HG02678 (cell line): ENCODE results near the gene SNAP47.

Experiments used
- ATAC-seq: cut with Tn5 transposase; IDR thresholded peaks from one replicate; pipeline ENCODE4 v1.9.1; 2021; ENCODE audit warnings: mild to moderate bottlenecking, moderate library complexity; ENCODE audit not compliant: unreplicated experiment

SNAP47 gene

DNA sequence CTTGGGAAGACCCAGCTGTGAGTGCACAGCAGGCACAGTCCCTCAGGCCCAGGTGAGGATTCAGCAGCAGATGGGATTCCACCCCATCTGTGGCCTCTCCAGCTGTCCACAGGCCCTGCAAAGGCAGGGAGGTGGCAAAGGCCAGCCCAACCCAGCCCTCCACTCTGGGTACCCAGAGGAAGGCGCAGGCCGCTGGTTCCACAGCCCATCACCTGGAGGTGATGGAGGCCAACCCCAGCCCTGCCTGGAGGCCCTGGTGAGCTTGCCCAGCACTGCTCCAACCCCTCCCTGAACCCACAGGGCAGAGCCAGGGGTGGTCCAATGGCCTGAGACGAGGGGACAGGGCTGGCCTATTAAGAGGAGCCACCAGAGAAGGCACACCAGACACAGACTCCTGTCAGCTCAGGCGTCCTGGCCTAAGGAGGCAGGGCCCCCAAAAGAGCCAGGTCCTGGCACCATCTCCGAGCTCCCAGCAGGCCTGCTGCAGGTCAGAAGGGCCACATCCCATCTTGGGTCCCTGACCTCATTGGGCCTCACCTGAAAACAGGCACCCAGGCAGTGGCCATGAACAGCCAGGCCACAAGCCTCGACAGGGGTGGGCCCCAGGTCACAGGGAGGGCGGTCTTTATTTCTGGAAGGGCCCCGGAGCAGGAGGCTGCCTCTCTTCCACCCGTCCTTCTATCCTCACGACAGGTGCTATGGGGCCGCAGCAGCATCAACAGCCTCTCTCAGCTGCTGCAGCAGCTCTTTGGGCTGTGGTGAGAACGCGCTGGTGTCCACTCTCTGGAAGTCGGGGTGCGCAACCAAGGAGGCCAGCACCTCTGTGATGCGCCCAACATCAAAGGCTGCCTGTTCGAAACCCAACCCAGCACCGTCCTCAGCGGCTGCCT is 3.3 kb upstream of the SNAP47 start:
- no peak for ATAC-seq

- no peak for ATAC-seq
These were observed 2.5 kb upstream of the SNAP47 start for GRCh38 chr1:227732586-227733308.

DNA sequence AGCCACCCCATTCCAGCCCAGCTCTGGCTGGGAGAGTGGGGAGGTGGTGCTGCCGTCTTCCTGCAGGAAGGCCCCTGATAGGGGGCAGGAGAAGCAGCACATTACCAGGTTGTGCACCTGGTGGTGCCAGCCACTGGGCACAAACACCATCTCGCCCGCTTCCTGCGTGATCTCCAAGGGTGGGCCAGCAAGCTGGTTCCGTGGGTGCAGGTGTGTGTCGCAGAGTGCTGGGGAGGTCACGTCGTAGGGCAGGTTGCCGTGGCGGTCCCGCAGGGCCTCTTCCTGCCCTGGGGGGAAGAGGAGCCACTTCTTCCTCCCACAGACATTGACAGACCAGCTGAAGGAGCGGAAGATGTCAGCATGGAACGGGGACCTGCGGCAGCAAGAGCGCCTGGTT is 1.9 kb upstream of the SNAP47 start:
- no peak for ATAC-seq

- no peak for ATAC-seq
These were observed 1.3 kb upstream of the SNAP47 start for GRCh38 chr1:227733751-227734545.

DNA sequence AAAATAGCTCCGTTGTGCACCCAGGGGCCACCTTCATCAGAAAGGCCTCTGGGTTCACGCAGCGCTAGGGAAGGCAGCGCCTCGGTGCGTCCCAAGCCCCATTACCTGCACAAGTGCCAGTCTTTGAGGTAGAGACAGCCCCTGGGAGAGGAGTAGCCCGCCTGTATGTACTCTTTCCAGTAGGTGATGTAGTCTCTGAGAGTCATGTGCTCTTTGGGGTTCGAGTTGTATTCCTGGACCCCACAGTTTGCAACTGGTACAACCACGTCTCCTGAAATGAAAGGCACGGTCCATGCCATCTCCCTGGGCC is 734 bp upstream of the SNAP47 start:
- no peak for ATAC-seq

GRCh38 chr1:227735539-227736285 is 477 bp downstream of the SNAP47 start:
- no peak for ATAC-seq

DNA sequence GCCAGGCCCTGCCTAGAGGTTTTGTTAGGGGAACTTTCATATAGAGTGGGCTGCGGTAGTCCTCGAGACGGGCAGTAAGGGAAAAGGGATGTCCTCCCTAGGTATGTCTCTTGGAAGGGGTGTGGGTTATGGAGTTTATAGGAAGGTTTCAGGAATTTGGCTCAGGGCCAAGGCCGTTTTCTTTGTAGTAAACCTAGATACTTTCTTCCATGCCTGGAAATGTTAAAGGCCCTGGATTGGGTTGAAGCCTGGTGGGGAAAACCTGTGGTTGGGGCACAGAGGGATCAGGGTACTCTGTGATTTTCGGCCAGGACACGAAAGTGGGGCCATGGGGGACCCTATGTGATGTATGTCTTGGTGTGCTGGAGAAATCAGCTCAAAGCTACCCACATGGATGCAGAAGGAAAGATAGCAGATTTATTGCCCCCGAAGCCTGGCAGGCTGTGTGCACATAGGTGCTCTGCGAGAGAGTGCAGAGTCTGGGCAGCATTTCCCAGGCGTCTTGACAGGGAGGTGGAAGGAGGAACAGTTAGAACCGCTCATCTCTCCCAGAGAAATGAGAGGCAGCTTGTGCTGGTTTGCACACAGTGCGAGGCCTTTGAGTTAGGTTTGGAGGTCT is 1.7 kb downstream of the SNAP47 start:
- ATAC-seq, result no peak

DNA sequence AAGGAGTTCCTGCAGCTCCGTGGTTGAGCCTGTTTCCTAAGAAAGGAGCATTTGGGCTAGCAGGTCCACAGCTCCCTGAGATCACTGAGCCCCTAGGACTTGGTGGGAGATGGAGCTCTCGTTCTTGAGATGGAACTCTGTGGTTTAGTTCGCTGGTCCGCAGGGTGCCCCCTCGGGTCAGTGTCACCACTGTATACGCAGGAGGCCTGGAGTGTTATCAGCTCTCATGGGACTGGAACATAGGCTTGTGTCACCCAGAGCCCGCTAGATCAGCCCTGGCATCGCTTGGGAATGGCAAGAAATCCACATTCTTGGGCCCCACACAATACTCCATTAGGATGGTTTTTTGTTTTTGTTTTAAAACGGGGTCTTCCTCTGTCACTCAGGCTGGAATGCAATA is 3.6 kb downstream of the SNAP47 start:
- no peak for ATAC-seq

- no peak for ATAC-seq
These were observed 4.4 kb downstream of the SNAP47 start for GRCh38 chr1:227739636-227740035.

DNA sequence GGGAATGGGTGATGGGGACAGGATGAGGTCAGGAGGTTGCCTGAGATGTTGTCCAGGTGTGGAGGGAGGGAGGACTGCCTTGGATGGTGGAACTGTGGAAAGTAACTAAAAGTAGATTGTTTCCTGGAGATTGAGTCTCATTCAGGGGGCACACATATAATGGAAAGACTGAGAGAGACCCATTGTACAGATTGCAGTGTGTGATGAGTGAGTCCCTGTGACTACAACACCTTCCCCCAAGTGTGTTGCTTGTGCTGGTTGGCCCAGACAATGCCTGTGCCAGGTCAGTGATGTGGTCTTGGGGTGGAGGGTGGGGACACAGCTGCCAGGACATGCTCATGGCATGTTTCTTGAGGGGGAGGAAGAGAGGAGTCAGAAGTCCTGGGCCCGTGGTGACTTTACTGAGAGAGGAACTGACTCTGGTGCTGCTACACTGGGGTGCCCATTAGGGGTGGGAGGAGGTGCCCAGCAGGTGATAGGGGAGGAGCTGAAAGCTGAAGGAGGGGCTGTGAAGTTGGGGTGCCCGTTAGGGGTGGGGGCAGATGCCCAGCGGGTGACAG is 5.2 kb downstream of the SNAP47 start:
- ATAC-seq, result no peak

GRCh38 chr1:227741166-227741870 is 6.1 kb downstream of the SNAP47 start:
- no peak for ATAC-seq

GRCh38 chr1:227742738-227743715 is 7.8 kb downstream of the SNAP47 start:
- no peak for ATAC-seq

DNA sequence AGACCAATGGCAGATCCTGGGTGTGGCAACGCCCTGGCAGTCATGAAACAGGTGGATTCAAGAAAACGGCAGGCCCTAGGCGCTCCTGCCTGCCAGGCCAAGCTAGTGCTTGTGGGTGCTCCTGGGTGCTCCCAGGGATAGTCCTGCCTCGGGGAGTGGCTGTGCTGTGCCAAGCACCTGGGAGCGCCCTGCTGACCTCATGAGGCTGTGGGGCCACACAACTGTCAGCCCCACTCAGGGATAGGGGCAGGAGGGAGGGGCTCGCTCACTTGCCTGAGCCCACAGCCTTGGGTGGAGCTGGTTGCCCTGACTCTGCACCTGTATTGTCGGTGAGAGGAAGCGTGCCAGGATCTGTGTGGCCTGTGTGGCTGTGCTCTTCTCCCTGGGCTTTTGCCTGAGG is 9.4 kb downstream of the SNAP47 start:
- no peak for ATAC-seq

DNA sequence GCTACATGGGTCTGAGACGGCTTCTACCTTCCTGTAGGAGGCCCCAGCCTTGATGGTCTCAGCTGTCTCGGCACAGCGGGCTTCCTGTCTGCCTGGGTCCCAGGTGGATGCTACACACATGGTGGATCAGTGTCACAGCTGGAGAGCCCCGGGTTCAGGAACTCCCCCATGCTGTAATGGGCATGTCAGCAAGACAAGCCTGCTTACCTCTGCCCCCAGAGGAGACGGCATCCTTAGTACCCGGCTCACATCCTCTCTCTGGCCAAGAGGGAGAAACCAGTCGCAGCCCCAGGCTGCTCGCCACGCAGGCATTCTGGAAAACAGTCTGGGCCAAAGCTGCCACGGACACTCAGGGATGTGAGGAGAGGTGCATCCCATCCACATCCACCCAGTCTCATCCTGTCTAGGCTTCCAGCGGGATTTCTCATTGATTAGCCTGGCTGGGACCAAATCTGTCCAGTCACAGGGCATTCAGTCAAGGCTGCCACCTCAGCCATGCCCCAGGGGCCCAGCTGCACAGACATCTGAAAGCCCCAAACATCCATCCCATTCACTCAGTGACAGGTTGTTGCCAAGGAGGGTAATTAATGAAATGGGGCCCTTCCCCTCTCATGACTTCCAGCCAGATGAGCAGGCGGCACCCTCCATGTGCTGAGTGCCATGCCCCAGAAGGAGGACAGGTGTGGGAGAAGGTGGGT is 10.5 kb downstream of the SNAP47 start:
- ATAC-seq, result no peak

DNA sequence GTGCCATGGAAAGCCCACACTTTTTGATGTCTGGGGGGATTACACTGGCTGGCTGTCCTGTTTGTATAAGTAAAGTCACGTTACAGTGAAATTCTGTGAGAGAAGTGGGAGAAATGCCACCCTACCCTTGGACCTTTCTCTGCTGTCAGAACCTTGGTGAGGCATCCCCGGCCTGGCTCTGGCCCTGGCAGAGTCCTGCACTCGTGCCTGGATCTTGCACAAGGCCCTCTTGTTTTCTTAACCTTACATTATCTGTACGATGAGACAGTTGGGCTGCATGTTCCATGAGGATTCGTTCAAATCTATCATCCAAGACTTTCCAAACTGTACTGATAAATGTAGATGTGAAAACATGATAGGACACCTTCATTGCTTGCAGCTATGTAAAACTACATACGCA is 11.4 kb downstream of the SNAP47 start:
- ATAC-seq, result no peak

- ATAC-seq, result no peak
These were observed 12.1 kb downstream of the SNAP47 start for GRCh38 chr1:227747382-227747781.

- no peak for ATAC-seq
These were observed 12.8 kb downstream of the SNAP47 start for GRCh38 chr1:227747948-227748495.
